Fibroblast of upper back skin (primary cell): Measurements from ENCODE around the gene SAMD14.
"Not testable (repeated sequence)": the region's sequence is repeated elsewhere in the genome, so short reads cannot be mapped to it uniquely, and the experiment has no call there.

Experiments
- DNase-seq: peaks from one replicate; pipeline ENCODE4 v3.0.0-alpha.2; 2013

The SAMD14 gene

GRCh38 chr17:50072130-50072529 lies 57.8 kb downstream of the SAMD14 start:
- DNase-seq, result peak; percentile 11

DNA sequence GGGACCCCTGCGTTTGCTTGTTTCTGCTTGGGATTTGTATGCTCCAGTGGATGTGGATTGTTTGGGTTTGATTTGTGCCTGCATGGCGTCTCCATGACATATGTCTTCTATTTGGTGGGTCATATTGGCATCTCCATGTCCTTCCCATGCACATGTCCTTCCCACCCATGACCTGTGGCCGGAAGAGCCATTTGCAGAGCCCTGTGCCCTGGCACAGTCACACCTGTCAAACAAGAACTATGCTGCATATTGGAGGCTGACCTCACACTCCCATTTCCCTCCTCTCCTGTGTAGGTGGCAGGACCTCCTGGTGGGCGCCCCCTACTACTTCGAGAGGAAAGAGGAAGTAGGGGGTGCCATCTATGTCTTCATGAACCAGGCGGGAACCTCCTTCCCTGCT lies 58.3 kb downstream of the SAMD14 start:
- no peak for DNase-seq

DNA sequence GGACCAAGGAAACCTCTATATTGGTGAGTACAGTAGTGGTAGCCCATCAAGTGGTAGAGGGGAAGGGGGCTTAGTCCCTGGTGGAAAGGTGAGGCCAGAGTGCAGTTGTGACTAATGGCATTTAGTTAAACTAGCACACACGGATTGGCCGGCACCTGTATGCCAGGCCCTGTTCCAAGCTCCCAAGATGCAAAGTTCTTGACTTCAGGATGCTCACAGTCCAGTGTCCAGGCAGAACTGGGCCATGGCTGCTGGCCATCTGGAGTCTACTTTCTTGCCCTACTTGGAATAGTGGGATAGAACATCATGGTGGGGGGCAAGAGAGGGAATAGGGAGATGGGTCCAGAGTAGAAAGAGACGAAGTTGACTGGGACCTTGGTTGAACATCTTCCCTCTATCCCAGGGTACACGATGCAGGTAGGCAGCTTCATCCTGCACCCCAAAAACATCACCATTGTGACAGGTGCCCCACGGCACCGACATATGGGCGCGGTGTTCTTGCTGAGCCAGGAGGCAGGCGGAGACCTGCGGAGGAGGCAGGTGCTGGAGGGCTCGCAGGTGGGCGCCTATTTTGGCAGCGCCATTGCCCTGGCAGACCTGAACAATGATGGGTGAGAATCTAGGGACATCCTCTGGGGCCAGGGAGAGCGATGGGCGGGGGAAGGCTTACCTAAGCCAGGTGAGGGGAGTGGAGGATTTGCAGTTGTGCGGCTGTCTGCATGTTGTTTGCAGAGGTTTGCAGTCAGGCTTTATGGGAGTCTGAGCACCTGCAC lies 58.9 kb downstream of the SAMD14 start:
- DNase-seq, result no peak

- DNase-seq, result no peak
These were observed 62.0 kb downstream of the SAMD14 start for GRCh38 chr17:50067996-50068395.

GRCh38 chr17:50066995-50067394 lies 63.0 kb downstream of the SAMD14 start:
- no peak for DNase-seq

DNA sequence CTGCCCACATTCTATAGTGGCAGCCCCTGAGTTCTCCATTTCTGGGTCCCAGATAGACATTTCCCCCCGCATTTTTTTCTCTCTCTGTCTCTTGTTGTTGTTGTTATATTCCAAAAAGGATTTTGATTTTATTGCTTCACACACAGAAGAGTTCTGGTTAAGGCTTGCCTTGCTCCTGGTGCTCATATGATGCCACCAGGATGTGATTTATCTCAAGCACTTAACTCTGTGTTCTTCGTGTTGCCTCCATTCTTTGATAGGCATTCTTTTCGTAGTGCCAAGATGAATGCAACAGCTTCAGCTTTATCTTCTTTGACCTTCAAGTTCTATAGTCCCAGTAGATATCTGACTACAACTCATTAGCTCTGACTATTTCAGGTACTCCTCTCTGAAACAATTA lies 64.9 kb downstream of the SAMD14 start:
- DNase-seq, result no peak

DNA sequence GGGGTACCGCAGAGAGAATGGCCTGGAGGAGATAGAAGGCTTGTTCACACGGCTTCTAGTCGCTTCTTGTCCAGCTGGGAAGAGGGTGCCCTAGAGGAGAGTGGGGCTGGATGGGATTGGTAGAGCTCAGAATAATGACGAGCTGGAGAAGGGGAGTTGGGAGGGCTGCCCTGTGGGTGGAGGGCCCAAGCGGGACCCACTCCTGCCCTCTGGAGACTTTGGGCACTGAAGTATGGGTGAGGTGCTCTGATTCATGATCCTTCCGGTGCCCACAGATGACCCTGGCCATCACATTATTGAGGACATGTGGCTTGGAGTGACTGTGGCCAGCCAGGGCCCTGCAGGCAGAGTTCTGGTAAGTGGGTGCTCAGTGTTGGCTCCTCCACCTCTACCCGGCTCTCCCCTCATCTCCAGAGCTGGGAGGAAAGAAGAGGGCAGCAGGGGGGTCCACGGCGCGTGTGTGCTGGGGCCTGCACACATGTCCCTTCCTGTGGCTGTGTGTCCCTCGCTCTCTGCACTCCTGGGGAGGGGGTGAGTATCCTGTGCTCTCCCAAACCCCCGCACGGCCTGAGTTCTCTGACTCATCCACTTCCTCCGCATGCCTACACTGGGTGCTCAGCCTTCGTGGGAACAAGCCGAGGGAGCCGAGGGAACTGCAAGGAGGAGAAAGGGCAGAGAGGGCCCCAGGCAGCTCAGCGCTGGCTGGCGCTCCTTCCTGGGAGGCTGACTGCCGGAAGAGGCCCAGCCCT lies 65.5 kb downstream of the SAMD14 start:
- DNase-seq, result peak; percentile 93

DNA sequence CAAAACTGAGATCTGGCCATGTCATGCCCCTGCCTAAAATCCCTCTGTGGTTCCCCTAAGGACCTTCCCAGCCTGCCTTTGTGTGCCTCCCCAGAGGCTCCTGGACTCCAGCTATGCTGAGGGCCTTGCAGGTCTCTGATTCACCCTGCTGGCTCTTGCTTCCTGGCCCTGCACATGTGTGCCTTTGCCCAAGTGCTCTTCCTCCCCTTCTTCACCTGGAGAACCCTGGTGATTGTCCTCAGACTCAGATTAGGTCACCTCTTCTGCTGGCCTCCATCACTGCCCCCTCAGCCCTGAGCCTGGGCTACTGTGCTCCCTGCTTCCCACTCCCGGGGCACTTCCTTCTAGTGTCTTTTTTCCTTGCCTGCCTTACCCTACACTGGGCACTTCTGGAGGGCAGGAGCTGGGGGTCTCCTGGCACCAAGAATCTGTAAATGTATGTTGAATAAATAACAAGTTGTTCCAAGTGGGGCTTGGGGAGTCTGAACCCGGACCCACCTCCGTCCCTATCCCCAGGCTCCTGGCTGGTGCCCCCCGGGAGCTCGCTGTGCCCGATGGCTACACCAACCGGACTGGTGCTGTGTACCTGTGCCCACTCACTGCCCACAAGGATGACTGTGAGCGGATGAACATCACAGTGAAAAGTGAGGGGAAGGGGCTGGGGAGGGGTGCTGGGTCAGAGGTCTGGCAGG lies 66.3 kb downstream of the SAMD14 start:
- DNase-seq, result peak; percentile 36

- peak; percentile 40 for DNase-seq
These were observed 67.4 kb downstream of the SAMD14 start for GRCh38 chr17:50062293-50063243.

- not testable (repeated sequence) for DNase-seq
These were observed 68.3 kb downstream of the SAMD14 start for GRCh38 chr17:50061713-50062045.

GRCh38 chr17:50060951-50061712 lies 68.8 kb downstream of the SAMD14 start:
- DNase-seq, result peak; percentile 80
